NCI-H82 treated with DMSO at 0.1 percent for 48 hours (cell line): ENCODE data around the gene KCNJ3.

ENCODE experiments used
- DNase-seq: peaks from one replicate; lab custom pipeline; 2025; ENCODE audit not compliant: unreplicated experiment; lab: John Stamatoyannopoulos, UW

Gene KCNJ3

DNA sequence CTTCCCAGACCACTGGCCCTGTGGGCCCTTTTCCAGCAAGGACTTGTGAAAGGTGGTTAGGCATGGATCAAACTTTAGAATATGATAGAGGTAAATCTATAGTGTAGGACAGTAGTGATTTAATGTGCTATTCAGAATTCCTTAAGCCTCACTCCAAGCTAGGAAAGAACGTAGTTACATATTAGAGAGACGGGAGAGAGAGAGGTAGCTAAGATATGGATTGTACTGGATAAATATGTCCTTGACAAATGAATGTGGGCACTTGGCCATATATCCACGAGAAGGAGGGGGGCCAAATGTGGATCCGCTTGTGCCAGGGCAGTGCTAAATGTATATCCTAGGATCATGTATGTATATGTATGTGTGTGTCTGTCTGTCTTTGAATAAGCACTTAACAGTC, 6.5 kb downstream of the KCNJ3 start:
- DNase-seq, result no peak

DNA sequence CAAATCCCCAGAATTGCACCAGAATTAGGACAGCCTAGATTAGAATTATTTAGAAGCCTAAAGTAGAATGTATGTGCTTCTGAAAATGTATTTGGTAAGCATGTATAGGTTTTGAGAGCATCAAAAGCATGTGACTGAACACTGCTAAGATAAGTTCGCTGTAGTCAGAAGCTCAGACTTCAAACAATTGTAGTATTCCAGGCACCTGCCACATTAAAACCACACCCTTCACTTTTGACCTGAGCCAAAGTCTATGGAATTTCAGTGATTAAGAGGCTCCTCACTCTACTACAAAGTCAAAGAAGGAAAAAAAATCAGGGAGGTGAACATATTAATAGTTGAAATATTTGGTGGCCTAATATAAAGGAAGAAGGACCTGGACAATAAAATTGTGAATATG, 8.2 kb downstream of the KCNJ3 start:
- no peak for DNase-seq

DNA sequence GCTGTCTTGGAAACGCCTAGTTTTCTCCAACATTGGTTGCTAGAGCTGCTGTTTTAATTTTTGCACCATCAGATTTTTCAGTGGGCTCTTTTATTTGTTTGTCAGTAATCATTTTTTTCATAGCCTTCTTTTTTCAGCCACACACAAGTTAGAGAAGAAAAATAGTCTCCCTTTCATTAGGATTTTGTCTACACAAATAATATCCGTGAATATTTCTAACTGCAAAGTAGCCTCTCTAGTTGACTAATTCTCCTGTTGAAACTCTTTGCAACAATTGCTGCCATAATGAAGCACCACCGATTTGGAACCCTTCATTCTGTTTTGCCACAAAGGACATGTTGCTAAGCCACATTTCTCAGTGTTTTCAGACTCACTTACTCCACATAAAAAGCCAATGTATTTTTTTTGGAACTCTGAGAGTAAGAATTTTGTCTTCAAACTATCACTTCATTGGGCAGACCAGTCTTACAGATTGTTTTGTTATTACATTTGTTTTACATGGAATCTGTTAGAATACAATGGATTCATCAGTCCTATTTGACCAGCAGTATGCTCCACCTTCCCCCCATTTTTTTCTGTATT, 9.6 kb downstream of the KCNJ3 start:
- no peak for DNase-seq

DNA sequence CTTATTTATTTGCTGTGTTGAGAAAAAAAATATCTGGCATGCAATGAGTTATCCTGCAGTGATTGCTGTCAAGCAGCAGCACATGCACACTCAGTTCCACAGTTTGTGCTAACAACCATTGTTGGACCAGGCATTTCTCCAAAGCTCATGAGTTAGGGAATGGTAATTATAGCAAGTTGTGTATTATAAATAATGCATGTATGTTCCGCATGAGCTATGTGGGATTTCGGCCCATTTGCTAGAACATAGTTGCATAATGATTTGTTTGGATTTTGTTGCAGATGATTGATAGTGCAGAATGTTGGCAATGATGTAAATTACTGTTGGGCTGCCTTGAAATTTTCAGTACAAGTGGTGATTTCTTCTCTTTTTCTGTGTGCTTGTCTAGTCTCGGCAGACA, 10.7 kb downstream of the KCNJ3 start:
- no peak for DNase-seq

DNA sequence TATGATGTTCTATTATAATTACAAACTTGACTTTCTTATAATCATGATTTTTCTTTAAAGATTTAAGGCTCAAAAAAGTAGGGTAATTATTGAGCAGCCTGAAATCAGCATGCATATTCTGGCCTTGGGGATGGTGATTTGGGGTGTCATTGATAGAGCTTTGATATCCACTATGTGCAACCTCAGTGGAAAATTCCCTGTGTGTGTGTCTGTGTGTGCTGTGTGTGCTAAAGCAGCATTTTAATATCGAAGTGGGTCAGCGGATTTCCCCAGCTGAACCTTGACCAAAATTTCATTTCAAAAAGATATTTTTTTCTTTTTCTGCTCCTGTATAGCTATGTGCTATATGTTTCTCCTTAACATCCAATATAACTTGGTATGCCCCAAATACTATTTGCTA, 11.6 kb downstream of the KCNJ3 start:
- no peak for DNase-seq

DNA sequence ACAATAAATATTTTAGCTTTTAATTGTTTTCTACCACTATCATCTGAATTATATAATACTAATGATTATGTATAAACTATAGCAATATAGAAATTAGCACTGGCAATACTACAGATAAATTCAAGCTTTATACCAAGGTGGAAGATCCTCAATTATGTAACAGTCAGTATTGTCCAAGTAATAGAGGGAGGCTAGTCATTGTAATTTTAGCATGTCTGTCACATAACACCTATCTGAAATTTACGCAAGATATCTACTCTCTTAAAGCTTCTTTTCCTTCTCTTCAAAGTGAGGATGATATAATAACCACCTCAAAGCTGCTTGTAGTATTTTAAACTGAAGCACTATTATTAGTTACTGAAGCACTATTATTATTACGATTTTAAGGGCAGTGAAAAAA, 12.2 kb downstream of the KCNJ3 start:
- DNase-seq, result no peak

DNA sequence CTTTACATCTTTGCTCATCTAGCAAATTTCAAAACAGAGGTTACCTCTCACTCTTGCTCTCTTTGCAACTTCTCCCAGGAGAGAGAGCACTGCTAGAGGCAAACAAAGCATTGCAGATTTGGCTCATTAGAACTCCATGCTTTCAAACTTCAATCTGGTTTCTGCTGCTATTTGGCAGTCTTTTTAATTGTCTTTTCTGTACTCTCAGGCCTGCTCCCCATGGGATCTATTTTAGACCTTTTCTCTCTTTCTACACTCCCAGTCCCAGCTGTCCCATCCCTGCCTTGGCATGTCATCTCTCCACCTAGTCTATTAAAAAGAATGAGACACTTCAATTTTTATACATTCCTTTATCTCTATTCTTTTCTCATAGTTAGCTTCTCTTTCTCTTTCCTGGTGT, 15.2 kb downstream of the KCNJ3 start:
- no peak for DNase-seq

DNA sequence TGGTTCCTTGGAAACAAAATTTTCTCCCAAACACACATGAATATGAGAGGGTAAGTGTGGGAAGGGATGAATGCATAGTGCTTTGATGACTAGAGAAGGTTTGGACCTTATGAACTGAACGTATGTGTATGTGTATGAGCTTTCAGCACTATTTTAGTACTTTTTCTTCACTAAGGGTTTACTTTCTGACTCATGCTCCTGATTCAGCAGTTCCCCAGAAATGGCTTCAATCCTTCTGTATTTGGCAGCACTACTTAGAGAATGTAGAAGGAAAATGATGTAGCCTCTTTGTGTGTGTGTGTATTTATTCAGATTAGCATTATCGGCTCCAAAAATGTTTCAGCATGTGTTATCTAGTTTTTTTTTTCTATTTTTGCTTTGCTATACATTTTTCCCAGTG, 22.2 kb downstream of the KCNJ3 start:
- no peak for DNase-seq

DNA sequence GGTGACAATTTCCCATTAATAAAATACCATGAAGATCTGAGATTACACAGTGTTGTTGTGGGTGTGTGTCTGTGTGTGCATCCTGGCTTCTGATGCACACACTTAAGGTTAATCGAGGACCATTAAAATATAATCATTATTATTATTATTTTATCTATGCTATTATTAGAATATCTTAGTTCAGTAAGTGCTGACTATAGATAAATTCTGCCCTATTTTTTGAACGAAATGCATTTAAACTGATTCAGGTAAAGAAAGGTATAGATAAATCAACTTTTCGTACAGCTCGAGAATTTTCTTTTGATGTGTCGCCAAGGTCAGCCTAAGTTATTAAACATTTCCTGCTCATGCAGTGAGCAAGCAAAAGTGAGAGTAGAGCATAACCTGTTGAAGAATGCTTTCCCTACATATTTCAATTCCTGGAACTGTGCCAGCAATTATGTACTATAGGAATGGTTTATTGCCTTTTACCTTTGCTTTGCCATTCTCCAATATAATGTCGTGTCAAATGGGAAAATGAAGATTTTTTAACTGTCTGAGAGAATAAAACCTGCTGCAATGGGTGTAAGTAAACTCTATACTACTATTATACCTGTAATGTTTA, 25.8 kb downstream of the KCNJ3 start:
- DNase-seq, result no peak

DNA sequence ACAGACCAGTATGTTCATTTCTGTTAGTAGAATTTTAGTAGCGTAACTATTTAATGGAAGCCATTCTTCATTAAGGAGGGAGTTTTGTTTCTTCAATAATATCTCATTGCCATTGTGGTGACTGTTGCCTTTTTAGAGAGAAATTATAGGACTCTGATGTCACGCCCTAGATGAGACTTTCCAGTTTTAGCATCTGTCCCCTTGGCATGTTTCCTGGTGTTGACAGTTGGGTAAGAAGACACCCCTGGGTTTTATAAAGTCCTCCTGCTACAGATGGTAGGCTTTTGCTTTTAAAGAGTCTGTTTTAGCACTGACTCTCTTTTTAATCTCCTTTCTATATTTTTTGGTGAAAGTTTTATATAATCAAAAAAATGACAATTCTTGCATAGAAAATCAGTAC, 41.9 kb downstream of the KCNJ3 start:
- DNase-seq, result no peak

DNA sequence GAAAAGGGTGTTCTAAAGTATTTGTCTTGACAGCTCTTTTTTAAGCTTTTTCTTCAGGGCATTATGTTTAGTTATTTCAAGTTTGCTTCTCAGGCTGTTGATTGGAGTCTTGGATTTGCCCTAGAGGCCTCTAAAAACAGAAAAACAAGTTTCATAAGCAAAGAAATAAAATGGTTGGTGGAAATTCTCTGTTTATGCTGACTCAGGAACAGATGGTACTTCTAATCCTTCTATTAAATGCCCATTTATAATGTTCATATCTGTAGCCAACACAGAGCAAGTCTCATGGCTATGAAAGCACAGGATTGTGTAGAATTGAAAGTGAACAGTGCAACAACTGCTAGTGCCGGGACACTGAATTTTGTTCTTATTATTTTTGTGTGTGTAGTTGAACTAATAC, 60.4 kb downstream of the KCNJ3 start:
- no peak for DNase-seq

DNA sequence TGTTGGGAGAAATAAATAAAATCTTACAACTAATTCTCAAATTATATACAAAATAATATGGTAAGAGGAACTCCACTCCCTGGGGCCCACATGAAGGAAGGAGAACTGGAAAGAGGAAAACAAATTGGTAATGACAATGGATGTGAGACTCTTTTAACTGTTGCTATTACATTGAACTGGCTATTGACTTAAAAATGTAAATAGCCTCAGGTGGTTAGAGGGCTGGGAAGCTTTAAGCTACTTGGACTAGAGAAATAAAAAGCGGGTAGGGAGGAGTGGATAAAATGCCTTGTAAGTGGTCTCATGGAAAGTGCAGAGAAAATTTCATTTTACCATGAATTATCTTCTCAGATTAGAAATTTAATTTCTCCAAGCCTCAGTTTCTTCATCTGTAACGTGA, 64.1 kb downstream of the KCNJ3 start:
- DNase-seq, result no peak

DNA sequence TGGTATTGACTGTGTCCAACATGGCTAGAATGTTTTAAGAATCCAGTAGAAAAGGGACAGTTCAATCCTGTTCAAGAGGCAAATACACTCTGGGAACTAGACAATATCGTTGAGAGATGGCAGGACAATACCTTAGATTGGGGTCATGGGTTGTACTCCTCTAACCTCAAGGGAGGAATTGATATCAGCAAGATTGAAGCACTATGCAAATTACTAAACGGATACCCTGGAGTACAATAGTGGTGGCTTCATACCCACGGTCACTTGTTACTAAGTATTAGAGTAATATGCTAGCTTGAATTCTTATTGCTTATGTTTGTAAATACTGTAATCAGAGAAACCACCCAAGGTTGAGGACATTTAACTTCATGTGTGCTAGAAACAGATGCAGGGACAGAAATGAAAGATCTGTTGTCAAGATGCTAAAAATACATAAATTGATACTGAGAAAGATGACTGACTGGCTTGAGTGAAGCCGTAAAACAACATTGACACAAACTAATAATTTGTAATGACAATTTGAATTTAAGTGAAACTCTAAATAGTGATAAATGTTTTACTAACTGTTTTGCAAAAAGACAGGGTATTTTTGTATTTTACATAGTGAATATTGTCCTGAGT, 73.3 kb downstream of the KCNJ3 start:
- no peak for DNase-seq

DNA sequence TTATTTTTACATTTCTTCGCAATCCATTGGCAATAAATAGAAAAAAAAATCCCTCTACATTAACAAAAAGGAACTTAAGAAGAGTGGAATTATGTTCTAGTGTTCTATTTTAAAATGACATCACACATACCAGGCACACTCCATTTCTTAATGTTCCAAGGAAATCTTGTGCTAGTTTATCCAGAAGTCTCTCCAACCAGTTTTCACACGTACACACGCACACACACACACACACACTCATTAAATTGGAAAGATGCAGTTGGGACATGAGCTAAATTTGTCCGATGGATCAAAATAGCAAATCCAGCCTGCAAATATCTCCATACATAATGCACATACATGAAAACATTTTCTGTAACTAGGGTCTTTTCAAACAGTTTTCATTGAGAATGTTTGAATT, 78.3 kb downstream of the KCNJ3 start:
- no peak for DNase-seq

DNA sequence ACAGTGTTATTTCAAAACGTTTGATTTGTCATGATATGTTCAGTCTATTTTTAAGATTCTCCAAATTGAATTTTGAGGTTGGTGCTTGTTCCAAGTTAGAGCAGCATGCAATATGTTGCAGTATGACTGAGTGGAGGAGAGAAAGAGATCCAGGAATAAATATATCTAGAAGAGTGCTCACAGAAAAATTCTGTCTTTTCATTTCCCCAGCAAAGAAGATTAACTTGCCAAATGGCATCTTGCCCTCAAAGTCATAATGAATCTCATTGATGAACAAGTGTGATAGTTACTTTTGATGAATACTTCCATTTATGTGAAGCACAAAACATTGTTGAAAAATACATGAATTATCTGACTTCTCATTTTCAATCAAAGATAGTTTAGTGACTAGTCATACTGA, 95.9 kb downstream of the KCNJ3 start:
- no peak for DNase-seq

DNA sequence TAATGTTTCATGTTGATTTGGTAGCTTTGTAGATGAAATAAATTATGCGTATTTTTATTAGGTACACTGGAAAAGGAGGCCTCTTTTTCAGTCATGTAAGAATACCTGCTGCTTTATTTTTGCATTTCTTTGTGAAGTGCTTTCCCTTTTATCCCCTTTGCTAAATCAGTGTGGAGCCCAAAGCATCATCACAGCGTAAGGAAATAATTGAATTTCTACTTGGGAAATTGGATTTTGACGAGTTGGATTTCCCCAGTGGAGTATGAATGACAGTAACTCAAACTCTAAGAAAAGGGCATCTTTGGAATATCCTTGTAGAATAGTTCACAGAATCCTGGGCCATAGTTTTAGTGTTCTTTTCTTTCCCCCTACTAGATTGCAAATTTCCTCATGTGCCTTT, 97.2 kb downstream of the KCNJ3 start:
- DNase-seq, result no peak

DNA sequence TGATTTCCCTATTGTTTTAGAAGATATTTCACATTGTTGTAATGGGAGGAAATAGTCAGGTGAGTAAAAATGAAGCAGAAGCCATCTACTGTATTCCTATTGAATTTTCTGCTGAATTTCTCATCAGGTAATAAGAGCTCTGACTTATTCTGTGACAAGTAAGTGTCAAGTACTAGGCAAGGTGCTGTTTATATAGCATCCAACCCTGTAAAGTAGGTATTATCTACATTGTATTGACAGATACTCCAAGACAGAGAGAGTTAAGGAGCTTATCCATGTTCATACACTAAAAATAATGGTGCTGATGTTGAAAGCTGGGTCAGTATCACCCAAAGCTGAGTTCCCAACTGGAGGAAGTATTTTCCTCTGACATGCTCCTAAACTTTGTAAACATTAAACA, 106.0 kb downstream of the KCNJ3 start:
- no peak for DNase-seq

DNA sequence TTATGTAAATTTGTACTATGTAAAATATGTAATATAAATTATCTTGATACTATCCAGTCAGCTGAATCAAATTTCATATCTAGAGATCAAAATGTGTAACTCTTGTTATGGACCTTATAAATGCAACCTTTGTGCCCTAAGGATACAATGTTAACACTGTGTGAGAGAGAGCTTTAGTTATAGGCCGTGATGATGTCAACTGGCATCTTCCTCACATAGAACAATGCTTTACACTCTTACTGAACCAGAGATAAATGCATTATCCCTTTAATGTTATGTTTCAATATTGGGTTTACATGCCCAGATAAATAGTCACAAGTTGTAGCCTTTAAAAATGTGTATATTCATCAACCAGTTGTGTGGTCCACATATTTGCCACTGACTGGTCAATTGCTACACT, 115.1 kb downstream of the KCNJ3 start:
- no peak for DNase-seq

DNA sequence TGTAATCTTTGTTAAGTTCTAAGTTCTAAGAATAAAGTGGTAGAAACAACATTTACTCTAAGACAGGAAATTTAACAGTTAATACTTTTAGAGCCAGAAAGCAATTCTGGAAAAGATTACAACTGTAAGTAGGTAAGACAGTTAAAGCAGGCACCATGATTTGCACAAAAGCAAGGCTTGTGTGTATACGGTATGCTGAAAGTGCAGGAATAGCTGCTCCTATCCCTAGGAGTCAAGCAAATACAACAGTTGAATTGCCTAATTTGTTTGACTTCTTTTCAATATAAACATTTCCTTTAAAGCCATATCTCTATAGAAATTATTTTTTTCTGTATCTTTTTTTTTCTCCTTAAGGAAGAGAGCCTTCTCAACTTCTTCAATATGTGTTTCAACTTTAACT, 116.4 kb downstream of the KCNJ3 start:
- no peak for DNase-seq

DNA sequence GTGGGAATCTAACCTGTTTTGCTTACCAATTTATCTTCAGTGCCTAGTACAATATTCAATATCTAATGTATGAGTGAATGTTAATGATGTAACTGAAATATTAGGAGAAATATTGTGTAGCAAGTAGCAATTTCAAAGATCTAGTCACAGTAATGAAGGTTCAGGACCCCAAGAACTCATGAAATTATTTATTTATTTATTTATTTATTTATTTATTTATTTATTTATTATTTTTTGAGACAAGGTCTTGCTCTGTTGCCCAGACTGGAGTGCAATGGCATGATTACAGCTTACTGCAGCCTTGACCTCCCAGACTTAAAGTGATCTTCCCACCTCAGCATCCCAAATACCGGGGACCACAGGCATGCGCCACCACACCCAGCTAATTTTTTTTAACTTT, 126.9 kb downstream of the KCNJ3 start:
- no peak for DNase-seq

DNA sequence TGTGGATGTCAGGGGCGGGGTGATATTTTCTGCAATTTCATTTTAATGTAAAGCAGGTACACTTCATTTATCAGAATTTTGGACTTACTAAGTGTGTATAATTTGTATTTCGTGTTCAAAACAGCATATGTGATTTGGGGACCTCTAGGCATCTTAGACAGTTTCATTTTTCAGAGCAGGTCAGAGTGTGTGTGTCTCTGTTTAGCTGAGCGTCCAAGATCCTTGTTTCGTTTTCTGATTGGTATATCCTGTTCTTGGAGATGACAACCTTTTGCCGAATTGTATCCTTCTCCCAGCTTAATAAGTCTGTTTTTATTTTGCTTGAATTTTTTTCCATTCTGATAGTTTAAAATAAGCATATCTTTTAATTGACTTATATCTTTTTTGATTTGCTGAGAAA, 128.3 kb downstream of the KCNJ3 start:
- DNase-seq, result no peak

DNA sequence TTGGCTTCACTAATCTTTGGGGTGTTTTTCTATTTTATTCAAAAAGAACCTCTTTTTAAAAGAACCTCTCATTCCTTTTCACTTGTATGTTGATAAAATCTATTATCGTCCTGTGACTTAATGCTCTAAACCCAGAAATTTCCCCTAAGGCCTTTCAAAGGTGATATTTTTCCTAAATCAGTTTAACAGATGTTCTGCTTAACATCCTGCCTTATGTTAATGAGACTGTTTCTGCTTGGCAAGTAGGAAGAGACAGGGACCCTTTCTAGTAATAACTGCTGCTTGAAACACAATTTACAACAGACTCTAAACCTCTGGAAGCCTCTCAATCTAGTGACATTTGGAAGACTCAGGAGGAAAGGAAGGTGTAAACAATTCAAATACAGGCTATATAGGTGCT, 128.8 kb downstream of the KCNJ3 start:
- no peak for DNase-seq

DNA sequence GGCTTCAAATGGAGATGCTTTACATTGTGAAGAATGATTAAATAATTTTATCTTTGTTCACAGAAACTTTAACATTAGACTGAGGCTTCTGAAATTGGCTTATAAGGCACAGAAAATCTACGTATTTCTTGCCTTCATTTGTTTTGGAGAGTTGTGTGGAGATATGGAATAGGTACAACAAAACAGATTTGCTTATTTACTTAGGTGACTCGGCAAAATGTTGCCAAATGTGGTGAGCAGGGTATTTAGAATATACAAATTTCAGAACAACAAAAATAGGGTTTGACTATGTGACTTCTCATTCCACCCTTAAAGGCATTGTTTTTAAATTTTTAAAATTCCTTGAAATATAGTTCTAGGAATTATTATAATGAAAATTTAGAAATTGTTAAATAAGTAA, 134.2 kb downstream of the KCNJ3 start:
- DNase-seq, result no peak
